Measurements from ENCODE around the gene TUBAL3.
A peak's percentile ranks its signal among the peaks of the same experiment; 100 is the strongest.

The TUBAL3 gene

GRCh38 chr10:5446390-5446926, 41.8 kb upstream of the TUBAL3 start (continued):
- TF ChIP-seq ZNF776 (tag by site-specific recombination; IDR thresholded peaks at IDR 0.05; ENCODE audit: borderline replicate concordance) = no peak
- TF ChIP-seq ZNF610 (tag by site-specific recombination; IDR thresholded peaks at IDR 0.05; ENCODE audit: borderline replicate concordance) = no peak
- peak; percentile 61 for TF ChIP-seq ZNF692 (tag by site-specific recombination; IDR thresholded peaks at IDR 0.05)
- TF ChIP-seq ZNF26 (tag by site-specific recombination; IDR thresholded peaks at IDR 0.05) = no peak
- peak; percentile 91 for TF ChIP-seq PRDM1 (tag by site-specific recombination; IDR thresholded peaks at IDR 0.05)
- no peak for TF ChIP-seq ZNF169 (tag by site-specific recombination; IDR thresholded peaks at IDR 0.05)
- no peak; the same call in 1 of the 2 replicates for TF ChIP-seq ZBTB48 (tag by site-specific recombination; IDR thresholded peaks at IDR 0.05)
- TF ChIP-seq ZSCAN30 (tag by site-specific recombination; IDR thresholded peaks at IDR 0.05) = peak; percentile 88
- no peak for TF ChIP-seq ZNF239 (tag by site-specific recombination; IDR thresholded peaks at IDR 0.05)
- no peak for TF ChIP-seq PRDM6 (tag by site-specific recombination; IDR thresholded peaks at IDR 0.05)
- no peak for TF ChIP-seq ZNF398 (tag by site-specific recombination; IDR thresholded peaks at IDR 0.05)
- TF ChIP-seq ZBTB17 (tag by site-specific recombination; IDR thresholded peaks at IDR 0.05) = peak; percentile 80
- no peak for TF ChIP-seq ZNF654 (tag by site-specific recombination; IDR thresholded peaks at IDR 0.05; ENCODE audit: low read depth)
- no peak for TF ChIP-seq HIC1 (tag by site-specific recombination; IDR thresholded peaks at IDR 0.05)
- no peak for TF ChIP-seq ZNF639 (tag by site-specific recombination; IDR thresholded peaks at IDR 0.05)
- TF ChIP-seq HOXA7 (CRISPR knock-in tag; IDR thresholded peaks at IDR 0.05; ENCODE audit: borderline replicate concordance) = no peak
- TF ChIP-seq ZNF843 (tag by site-specific recombination; IDR thresholded peaks at IDR 0.05) = no peak
- no peak for TF ChIP-seq REPIN1 (tag by site-specific recombination; IDR thresholded peaks at IDR 0.05; ENCODE audit: low read depth)
- no peak for TF ChIP-seq ZNF426 (tag by site-specific recombination; IDR thresholded peaks at IDR 0.05)
- no peak for TF ChIP-seq ZNF785 (tag by site-specific recombination; IDR thresholded peaks at IDR 0.05)
- no peak for TF ChIP-seq ZNF280C (tag by site-specific recombination; IDR thresholded peaks at IDR 0.05)
- no peak for TF ChIP-seq HOXC10 (CRISPR knock-in tag; IDR thresholded peaks at IDR 0.05)
- TF ChIP-seq GLI2 (tag by site-specific recombination; IDR thresholded peaks at IDR 0.05; ENCODE audit: borderline replicate concordance, low read depth) = no peak
- no peak for TF ChIP-seq ZNF140 (tag by site-specific recombination; IDR thresholded peaks at IDR 0.05)
- peak; percentile 46 for TF ChIP-seq KLF8 (tag by site-specific recombination; IDR thresholded peaks at IDR 0.05)
- TF ChIP-seq ZBTB1 (tag by site-specific recombination; IDR thresholded peaks at IDR 0.05) = no peak
- TF ChIP-seq BCL11A (tag by site-specific recombination; IDR thresholded peaks at IDR 0.05; ENCODE audit: low read depth) = no peak
